Activated CD8-positive, alpha-beta memory T cell treated with anti-CD3 and anti-CD28 coated beads, Interleukin-2, amount 10 ng/mL, durations not matched to agents 7 days and 5 days (primary cell): ENCODE data around the gene SLC39A11. TPM values are rescaled to one million over a fixed set of nuclear protein-coding genes. Genes with fewer than 3 reads are reported as not detected.

Source experiments
- ATAC-seq: fragments of 150-1000 bp; cut with Tn5 transposase; one replicate; pipeline ENCODE4 v1.10.0; 2021; ENCODE audit warnings: moderate library complexity
- CTCF ChIA-PET: fragments of 350-600 bp; sonication (Branson Sonifier 250); formaldehyde crosslinking; loops from one replicate; lab custom pipeline; 2021; ENCODE audit warnings: antibody characterized with exemption; lab: Charles Lee
- DNase-seq: peaks from one replicate; pipeline ENCODE4 v3.0.0-alpha.2; 2020
- H3K27ac Mint-ChIP-seq: one replicate; pipeline ENCODE4 v1.8.0; 2021; ENCODE audit warnings: mild to moderate bottlenecking, mixed read lengths
- H3K27me3 Mint-ChIP-seq: one replicate; pipeline ENCODE4 v1.8.0; 2021; ENCODE audit warnings: mixed read lengths
- H3K36me3 Mint-ChIP-seq: one replicate; pipeline ENCODE4 v1.8.0; 2021; ENCODE audit warnings: mild to moderate bottlenecking, mixed read lengths
- H3K4me1 Mint-ChIP-seq: one replicate; pipeline ENCODE4 v1.8.0; 2021; ENCODE audit warnings: mixed read lengths
- H3K4me3 Mint-ChIP-seq: one replicate; pipeline ENCODE4 v1.8.0; 2021; ENCODE audit warnings: mild to moderate bottlenecking, moderate library complexity, mixed read lengths
- H3K9me3 Mint-ChIP-seq: one replicate; pipeline ENCODE4 v1.8.0; 2022; ENCODE audit warnings: low read depth, mixed read lengths
- total RNA-seq, 2 experiments: library from RNA; stranded (reverse); gene quantifications; one replicate each; pipeline ENCODE4 v1.2.3, GENCODE V29; 2021

SLC39A11 gene
- total RNA-seq, 2 experiments from 2014 or later = 16.8 to 25.5 TPM

GRCh38 chr17:72611172-72611571 is 481.3 kb downstream of the SLC39A11 start:
- CTCF ChIA-PET = no interaction called here
- H3K36me3 Mint-ChIP-seq = peaks cover 3% of the 10 kb centered on the region
- no peak overlapping the region for H3K4me3 Mint-ChIP-seq
- H3K9me3 Mint-ChIP-seq = peaks cover 9% of the 10 kb centered on the region
- no peaks in the 10 kb centered on the region for H3K4me1 Mint-ChIP-seq
- no peak overlapping the region for H3K27ac Mint-ChIP-seq
- peaks cover 39% of the 10 kb centered on the region for H3K27me3 Mint-ChIP-seq
- ATAC-seq = no peak
- DNase-seq = no peak

DNA sequence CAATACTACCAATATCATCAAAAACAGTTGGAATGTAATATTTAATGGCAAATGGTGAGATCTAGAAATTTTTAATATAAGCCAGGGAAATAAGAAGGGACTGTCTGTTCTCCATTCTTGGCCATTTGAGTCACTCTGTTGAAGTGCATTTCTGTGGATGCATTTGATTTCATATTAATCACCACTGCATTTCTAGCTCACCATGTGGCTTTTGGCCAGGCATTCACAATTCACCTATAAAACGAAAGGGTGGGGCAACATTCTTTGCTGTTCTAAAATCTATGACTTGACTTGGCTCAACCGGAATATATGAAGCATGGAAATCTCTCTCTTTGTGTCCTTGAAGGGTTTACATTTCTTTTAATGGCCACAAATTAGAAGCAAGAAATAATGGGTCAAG is 483.0 kb downstream of the SLC39A11 start:
- H3K9me3 Mint-ChIP-seq = peaks cover 9% of the 10 kb centered on the region
- H3K4me3 Mint-ChIP-seq = no peak overlapping the region
- CTCF ChIA-PET = no interaction called here
- H3K27me3 Mint-ChIP-seq = peaks cover 27% of the 10 kb centered on the region
- ATAC-seq (no peak), DNase-seq (no peak)
- H3K36me3 Mint-ChIP-seq = peaks cover 3% of the 10 kb centered on the region
- no peaks in the 10 kb centered on the region for H3K4me1 Mint-ChIP-seq
- no peak overlapping the region for H3K27ac Mint-ChIP-seq

DNA sequence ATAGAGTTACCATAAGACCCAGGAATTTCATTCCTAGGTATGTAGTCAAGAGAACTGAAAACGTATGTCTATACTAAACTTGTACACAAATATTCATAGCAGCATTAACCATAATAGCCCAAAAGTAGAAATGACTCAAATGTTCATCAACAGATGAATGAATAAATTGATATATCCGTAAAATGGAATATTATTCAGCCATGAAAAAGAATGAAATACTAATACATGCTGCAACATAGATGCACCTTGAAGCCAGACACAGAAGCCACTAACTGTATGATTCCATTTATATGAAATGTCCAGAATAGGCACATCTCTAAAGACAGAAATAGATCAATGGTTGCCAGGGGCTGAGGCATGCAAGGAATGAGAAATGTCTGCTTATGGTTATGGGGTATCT is 484.1 kb downstream of the SLC39A11 start:
- DNase-seq (no peak), ATAC-seq (no peak)
- H3K9me3 Mint-ChIP-seq = peaks cover 9% of the 10 kb centered on the region
- H3K4me1 Mint-ChIP-seq = no peaks in the 10 kb centered on the region
- CTCF ChIA-PET = no interaction called here
- peaks cover 20% of the 10 kb centered on the region for H3K27me3 Mint-ChIP-seq
- H3K36me3 Mint-ChIP-seq = peaks cover 3% of the 10 kb centered on the region
- no peak overlapping the region for H3K4me3 Mint-ChIP-seq
- no peak overlapping the region for H3K27ac Mint-ChIP-seq

DNA sequence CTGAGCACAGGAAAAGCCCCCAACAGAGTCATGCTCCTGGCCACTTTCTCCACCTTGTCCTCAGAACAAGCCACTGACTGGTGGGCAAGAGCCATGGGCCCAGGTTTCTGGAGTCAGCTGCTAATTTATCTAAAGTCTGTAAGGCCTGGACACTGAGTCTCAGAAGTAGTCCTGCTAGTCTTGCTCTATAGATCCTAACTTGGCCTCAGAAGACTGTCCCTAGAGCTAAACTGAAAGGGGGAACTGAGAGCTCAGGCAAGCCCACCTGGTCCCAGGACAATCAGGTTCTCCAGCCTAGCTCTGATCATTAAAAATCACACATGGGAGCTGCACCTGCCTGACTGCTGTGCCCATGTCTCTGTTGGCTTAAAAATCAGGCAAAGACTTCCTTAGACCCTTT is 485.8 kb downstream of the SLC39A11 start:
- Mint-ChIP-seq H3K9me3 (peaks cover 9% of the 10 kb centered on the region), H3K4me3 (no peak overlapping the region), H3K36me3 (peaks cover 3% of the 10 kb centered on the region), H3K4me1 (no peaks in the 10 kb centered on the region), H3K27ac (no peak overlapping the region), H3K27me3 (peaks cover 18% of the 10 kb centered on the region)
- CTCF ChIA-PET = no interaction called here
- no peak for DNase-seq
- no peak for ATAC-seq

GRCh38 chr17:72605543-72605942 is 486.9 kb downstream of the SLC39A11 start:
- Mint-ChIP-seq H3K9me3 (peaks cover 9% of the 10 kb centered on the region), H3K27me3 (peaks cover 23% of the 10 kb centered on the region), H3K27ac (no peak overlapping the region), H3K36me3 (peaks cover 3% of the 10 kb centered on the region), H3K4me1 (no peaks in the 10 kb centered on the region), H3K4me3 (no peak overlapping the region)
- no peak for DNase-seq
- CTCF ChIA-PET = no interaction called here
- no peak for ATAC-seq

DNA sequence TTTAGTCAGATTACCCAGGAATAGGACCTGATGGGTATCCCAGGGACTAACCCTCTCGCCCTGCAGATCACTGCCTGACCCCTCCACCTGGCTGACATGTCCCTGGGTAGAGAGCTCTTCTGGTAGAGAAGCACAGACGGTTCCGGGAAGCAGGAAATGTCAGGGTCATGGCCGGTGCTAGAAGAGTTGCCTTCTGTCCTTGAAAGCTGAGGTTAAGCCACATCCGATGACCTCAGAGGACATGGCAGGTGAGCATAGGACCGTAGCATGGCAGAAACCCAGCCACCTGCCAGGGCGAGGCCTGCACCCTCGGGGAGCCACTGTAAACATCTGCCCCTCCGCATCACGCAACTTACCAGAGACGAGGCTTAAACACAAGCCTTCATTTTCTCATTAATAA is 488.0 kb downstream of the SLC39A11 start:
- peaks cover 28% of the 10 kb centered on the region for H3K27me3 Mint-ChIP-seq
- ATAC-seq (no peak), DNase-seq (no peak)
- no peak overlapping the region for H3K27ac Mint-ChIP-seq
- CTCF ChIA-PET = no interaction called here
- no peaks in the 10 kb centered on the region for H3K4me1 Mint-ChIP-seq
- peaks cover 3% of the 10 kb centered on the region for H3K36me3 Mint-ChIP-seq
- peaks cover 9% of the 10 kb centered on the region for H3K9me3 Mint-ChIP-seq
- no peak overlapping the region for H3K4me3 Mint-ChIP-seq

GRCh38 chr17:72603420-72604242 is 488.9 kb downstream of the SLC39A11 start:
- Mint-ChIP-seq H3K4me3 (no peak overlapping the region), H3K27ac (no peak overlapping the region), H3K27me3 (peaks cover 31% of the 10 kb centered on the region), H3K9me3 (peaks cover 9% of the 10 kb centered on the region), H3K36me3 (peaks cover 2% of the 10 kb centered on the region), H3K4me1 (no peaks in the 10 kb centered on the region)
- DNase-seq (no peak), ATAC-seq (no peak)
- CTCF ChIA-PET = interaction anchor here (1.5 to 2.3 kb wide), 2 partner anchors 47 to 123 kb away, joined by 4 to 5 read pairs; no protein-coding TSS in a partner anchor

DNA sequence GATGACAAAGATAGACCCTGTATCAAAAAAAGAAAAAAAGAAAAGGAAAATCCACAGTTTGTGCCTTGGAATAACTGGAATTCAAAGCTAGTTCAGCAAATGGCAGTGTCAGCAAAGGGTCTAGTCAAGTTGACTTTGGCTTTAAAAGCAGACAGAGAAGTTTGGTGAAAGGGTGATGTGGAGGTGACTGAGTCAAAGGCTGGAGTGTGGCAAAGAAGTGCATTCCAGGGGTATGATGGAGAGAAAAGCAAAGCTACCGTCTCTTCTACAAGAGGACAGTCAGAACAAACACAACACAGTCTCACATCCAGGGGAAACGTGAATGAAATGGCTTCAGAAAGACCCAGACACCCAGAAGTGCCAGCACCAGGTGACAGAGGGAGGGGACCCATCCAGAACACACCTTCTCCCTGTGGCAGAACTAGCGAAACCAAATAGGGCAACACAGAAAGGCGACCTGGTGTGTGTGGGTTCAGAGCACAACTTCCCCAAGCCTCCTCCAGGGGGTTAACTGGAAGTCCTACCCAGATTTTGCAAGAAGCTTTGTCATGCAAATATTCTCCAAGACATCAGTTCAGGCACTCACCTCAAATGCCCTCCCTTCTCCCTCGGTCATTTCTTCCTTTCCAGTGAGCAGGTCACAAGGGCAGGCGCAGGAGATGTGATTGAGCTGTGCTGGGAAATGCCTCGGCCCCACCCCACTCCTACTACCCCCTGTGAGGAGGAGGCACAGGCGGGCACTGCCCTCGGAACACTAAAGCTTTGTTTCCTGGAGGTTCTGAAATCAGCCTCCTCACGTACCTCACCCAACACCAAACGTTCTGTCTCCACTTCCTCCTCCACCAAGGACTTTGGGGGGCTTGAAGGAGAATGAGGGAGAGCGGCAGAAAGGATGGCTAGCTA is 489.7 kb downstream of the SLC39A11 start:
- peaks cover 35% of the 10 kb centered on the region for H3K27me3 Mint-ChIP-seq
- no peak overlapping the region for H3K4me3 Mint-ChIP-seq
- CTCF ChIA-PET = interaction anchor here (1.5 to 2.3 kb wide), 2 partner anchors 46 to 124 kb away, joined by 4 to 5 read pairs; no protein-coding TSS in a partner anchor
- peaks cover 9% of the 10 kb centered on the region for H3K9me3 Mint-ChIP-seq
- H3K4me1 Mint-ChIP-seq = no peaks in the 10 kb centered on the region
- no peaks in the 10 kb centered on the region for H3K36me3 Mint-ChIP-seq
- ATAC-seq (no peak), DNase-seq (no peak)
- H3K27ac Mint-ChIP-seq = no peak overlapping the region

GRCh38 chr17:72600934-72601333 is 491.6 kb downstream of the SLC39A11 start:
- Mint-ChIP-seq H3K27me3 (peaks cover 44% of the 10 kb centered on the region), H3K9me3 (no peaks in the 10 kb centered on the region), H3K4me1 (no peaks in the 10 kb centered on the region), H3K36me3 (no peaks in the 10 kb centered on the region), H3K4me3 (no peak overlapping the region), H3K27ac (no peak overlapping the region)
- no peak for ATAC-seq
- no peak for DNase-seq
- CTCF ChIA-PET = interaction anchor here (2.3 kb wide), 1 partner anchor 44 kb away, joined by 5 read pairs; no protein-coding TSS in a partner anchor

GRCh38 chr17:72599891-72600290 is 492.6 kb downstream of the SLC39A11 start:
- Mint-ChIP-seq H3K27ac (no peak overlapping the region), H3K27me3 (peaks cover 52% of the 10 kb centered on the region), H3K4me1 (no peaks in the 10 kb centered on the region), H3K4me3 (no peak overlapping the region), H3K36me3 (no peaks in the 10 kb centered on the region), H3K9me3 (no peaks in the 10 kb centered on the region)
- no peak for ATAC-seq
- CTCF ChIA-PET = no interaction called here
- no peak for DNase-seq

DNA sequence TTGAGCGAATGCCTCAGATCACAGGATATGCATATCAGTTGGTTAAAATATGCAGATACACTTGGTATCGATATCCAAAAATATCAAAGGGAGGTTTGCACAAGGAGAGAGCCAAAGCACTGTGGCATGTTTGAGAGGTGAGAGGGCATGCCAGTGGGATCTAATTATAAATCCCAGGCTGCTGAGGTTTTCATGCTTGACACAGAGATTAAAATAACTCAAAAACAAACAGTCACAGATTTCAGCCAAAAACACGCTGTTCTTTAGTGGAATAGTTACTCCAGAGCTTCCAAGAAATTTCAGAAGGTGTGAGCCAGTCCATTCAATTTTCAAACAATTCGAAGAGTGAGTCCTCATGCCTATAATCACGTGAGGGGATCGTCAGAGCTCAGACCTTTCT is 493.8 kb downstream of the SLC39A11 start:
- CTCF ChIA-PET = no interaction called here
- no peak overlapping the region for H3K27ac Mint-ChIP-seq
- no peaks in the 10 kb centered on the region for H3K4me1 Mint-ChIP-seq
- no peaks in the 10 kb centered on the region for H3K9me3 Mint-ChIP-seq
- no peak overlapping the region for H3K4me3 Mint-ChIP-seq
- DNase-seq (no peak), ATAC-seq (no peak)
- peaks cover 58% of the 10 kb centered on the region for H3K27me3 Mint-ChIP-seq
- H3K36me3 Mint-ChIP-seq = no peaks in the 10 kb centered on the region

DNA sequence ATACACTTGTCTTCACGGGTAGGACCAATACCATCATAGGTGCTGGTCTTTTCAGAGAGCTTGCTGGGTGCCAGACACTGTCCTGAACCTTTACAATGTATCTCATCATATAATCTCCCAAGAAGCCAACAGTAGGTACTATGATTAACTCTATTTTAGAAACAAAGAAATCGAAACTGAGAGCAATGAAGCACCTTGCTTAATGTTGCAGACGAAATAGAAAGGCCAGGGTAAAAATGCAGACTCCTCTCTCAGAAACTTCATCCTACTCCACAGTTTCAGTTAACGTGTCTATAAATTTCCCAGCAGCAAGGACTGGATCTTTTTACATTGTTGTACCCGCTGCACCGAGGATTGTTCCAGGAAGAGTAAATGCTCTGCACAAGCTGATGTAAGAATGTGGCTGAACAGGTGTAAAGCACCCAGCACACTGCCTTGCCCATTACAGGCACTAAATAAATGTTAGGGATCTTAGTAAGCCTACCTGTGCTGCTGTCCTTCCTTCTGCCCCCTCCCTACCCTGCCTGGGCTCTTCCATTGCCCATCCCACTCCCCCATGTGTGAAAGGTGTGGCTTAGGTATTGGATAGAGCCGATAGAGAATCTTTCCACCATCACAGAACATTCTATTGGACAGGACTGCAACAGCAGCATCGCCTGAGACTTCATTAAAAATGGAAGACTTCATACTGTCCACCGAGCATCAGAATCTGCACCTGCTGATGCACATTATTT is 495.0 kb downstream of the SLC39A11 start:
- no peaks in the 10 kb centered on the region for H3K9me3 Mint-ChIP-seq
- H3K27me3 Mint-ChIP-seq = peaks cover 64% of the 10 kb centered on the region

More for the DNA sequence above, 495.0 kb downstream of the SLC39A11 start:
- H3K27ac Mint-ChIP-seq = no peak overlapping the region
- no peaks in the 10 kb centered on the region for H3K4me1 Mint-ChIP-seq
- CTCF ChIA-PET = no interaction called here
- ATAC-seq (no peak), DNase-seq (no peak)
- H3K36me3 Mint-ChIP-seq = no peaks in the 10 kb centered on the region
- H3K4me3 Mint-ChIP-seq = no peak overlapping the region
